Suprapubic skin (tissue), 4 donors: Measurements from ENCODE around the gene TLR7.

Experiments
- CTCF ChIP-seq, 2 donors: fragments of 200-600 bp in 1 of 2; fragments of 450-650 bp in 1 of 2; sonication (generic) in 1 of 2; IDR thresholded peaks; one replicate each; pipeline ENCODE4 v1.5.1; 2016 to 2019; ENCODE audit warnings: antibody characterized with exemption in 2 of 2, mild to moderate bottlenecking in 1 of 2, moderate library complexity in 1 of 2
- EP300 ChIP-seq: sonication (generic); formaldehyde crosslinking; IDR thresholded peaks from one replicate; pipeline ENCODE4 v1.6.1; 2017; ENCODE audit warnings: antibody characterized with exemption
- POLR2A ChIP-seq, 2 donors: fragments of 450-650 bp; IDR thresholded peaks; one replicate each; pipeline ENCODE4 v1.6.1; 2017; ENCODE audit warnings: antibody characterized with exemption in 2 of 2, mild to moderate bottlenecking in 2 of 2, moderate library complexity in 2 of 2
- POLR2AphosphoS5 ChIP-seq, 3 donors: sonication (generic); formaldehyde crosslinking; IDR thresholded peaks; one replicate each; pipeline ENCODE4 v1.6.1; 2017; ENCODE audit warnings: antibody characterized with exemption in 3 of 3

DNA sequence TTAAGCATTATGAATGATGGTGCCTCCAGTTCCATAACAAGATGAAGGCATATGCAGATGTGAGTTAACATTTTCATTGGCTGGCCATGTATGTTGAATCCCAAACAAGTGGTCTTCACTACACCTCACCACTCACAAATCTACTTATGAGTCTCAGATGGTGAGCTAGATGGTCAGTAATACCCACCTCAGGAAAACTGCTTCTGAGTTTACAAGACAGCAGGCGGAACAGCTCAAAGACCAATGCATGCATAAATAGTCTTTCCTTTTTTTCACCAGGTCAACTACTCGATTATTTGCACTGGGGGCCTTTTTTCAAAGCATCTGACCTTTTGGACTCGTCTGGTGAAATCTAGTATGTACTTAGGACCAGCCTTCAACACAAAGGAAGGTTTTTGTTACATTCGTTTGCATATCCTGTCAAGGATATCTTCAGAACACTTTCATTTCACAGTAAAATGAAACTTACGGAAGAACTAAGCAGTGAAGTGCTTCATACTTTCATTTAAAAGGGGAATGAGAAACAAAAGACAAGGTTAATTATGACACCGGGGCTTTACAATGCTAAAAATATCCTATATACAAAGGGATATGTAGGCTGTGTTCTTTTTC lies 23.1 kb upstream of the TLR7 start:
- TF ChIP-seq EP300 (no peak), CTCF (IDR thresholded peaks at IDR 0.05) (no peak), POLR2AphosphoS5 (IDR thresholded peaks at IDR 0.05) (no peak), POLR2A (IDR thresholded peaks at IDR 0.05) (no peak)
